Astrocyte of the spinal cord (primary cell): ENCODE data around the gene MIEN1.

Experiments
- DNase-seq: peaks from one replicate; pipeline ENCODE4 v3.0.0; 2011; ENCODE audit warnings: low read depth, low spot score
- H3K4me3 ChIP-seq: 2 replicates; pipeline ENCODE4 v1.5.1; 2011; ENCODE audit warnings: low read depth, mild to moderate bottlenecking, low read length, moderate library complexity
- in situ Hi-C: cut with HindIII; loops from 2 replicates; pipeline ENCODE4 v1.10.0; 2017; ENCODE audit warnings: low sequenced_read_pairs
- TF ChIP-seq, protein P1 (sequence below): IDR thresholded peaks from 2 replicates; pipeline ENCODE4 v1.5.1; 2012; ENCODE audit warnings: low read depth, mild to moderate bottlenecking, low read length, inconsistent platforms

The MIEN1 gene

DNA sequence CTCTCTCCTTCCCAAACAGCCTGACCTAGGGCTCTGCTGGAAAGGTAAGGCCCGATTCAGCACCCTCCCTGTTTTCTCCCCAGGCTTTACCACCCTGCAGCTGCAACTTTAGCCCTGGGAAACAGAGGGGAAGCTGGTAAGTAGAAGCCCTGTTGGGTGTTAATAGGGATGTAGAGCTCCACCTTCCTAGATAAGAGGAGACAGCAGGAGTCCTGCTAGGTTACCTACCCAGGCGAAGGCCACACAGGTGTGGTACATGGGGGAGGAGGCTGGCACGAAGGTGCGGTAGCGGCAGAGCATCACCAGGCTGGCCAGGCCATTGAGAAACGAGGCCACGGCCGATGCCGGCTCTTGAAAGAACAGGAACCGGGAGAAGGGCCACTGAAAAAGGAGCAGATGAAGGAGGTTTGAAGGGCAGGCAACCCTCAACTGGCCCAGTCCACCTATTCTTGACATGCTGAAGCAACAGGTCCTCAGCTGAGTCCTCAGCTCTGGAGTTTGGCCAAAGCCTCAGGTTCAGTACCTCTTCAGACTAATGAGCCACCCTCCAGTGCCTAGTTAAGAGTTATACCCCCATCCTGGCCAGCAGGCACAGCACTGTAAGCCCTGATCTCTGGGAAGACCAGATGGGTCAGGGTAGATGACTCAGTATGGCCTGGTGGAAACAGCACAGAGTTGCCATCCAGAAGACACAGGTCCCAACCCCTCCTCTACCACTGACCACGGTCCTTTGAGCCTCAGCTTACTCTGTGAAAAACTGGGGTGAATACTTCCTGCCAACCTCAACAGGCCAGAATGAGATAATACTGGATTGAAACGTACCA is 45.8 kb downstream of the MIEN1 start:
- in situ Hi-C loops: no loop called here
- no peak for DNase-seq
- TF ChIP-seq, protein P1, sequence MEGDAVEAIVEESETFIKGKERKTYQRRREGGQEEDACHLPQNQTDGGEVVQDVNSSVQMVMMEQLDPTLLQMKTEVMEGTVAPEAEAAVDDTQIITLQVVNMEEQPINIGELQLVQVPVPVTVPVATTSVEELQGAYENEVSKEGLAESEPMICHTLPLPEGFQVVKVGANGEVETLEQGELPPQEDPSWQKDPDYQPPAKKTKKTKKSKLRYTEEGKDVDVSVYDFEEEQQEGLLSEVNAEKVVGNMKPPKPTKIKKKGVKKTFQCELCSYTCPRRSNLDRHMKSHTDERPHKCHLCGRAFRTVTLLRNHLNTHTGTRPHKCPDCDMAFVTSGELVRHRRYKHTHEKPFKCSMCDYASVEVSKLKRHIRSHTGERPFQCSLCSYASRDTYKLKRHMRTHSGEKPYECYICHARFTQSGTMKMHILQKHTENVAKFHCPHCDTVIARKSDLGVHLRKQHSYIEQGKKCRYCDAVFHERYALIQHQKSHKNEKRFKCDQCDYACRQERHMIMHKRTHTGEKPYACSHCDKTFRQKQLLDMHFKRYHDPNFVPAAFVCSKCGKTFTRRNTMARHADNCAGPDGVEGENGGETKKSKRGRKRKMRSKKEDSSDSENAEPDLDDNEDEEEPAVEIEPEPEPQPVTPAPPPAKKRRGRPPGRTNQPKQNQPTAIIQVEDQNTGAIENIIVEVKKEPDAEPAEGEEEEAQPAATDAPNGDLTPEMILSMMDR: no peak
- no peak overlapping the region for H3K4me3 ChIP-seq

DNA sequence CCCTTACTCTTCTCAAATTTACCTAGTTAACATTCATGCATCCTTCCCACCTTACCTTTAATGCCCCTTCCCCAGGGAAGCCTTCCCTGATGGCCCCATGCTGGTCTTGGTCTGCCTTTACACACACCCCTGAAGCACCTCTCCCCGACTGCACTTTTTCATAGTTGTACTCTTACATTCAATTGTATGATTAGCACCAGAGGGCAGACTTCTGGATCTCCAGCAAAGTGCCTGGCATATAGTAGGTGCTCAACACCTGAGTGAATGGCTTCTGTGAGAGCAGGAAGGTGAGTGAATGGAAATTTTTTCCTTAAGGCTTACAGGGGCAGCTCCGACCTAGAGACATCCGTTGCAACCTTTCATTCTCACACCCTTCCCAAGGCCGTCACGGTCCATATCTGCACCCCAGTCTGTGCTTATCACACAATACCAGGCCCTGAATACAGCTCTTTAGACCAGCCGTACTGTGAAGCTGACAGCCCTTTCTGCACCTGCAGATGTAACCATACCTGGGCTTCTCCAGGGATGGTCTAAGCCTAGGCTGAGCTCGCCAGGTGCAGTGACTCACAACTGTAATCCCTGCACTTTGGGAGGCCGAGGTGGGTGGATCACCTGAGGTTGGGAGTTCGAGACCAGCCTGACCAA is 46.9 kb downstream of the MIEN1 start:
- no peak for DNase-seq
- TF ChIP-seq, protein P1: no peak
- in situ Hi-C loops: no loop called here

DNA sequence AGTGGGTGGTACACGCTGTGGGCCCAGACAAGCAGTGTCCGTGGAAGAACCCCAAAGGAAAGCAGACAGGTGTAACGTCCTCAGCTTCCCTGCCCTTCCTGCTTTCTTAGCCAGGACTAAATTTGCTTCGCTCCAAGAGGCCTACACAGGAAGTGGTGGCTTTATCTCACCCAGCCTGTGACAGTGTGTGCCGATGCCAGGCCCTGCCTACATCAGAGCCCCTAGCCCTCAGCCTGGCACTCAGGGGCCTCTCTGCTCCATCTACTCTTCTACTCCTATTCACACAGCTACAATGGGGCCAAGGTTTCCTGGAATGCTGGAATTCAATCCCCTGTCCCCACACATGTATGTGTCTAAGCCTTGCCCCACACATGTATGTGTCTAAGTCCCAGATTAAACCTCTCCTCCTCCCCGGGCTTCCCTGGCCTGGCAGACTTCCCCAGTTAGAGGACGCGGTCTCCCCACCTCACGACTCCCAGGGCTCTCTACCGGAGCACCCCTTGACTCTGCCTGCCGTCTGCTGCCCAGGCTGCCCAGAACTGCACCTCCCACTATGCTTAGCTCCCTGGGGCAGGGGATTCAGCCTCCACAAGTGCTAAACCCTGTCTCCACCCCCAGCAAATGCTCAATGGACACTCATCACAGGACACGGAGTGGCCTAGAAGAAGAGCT is 50.7 kb downstream of the MIEN1 start:
- TF ChIP-seq, protein P1: no peak
- in situ Hi-C loops: no loop called here
- no peak overlapping the region for H3K4me3 ChIP-seq
- DNase-seq: no peak

More for the DNA sequence above, 46.9 kb downstream of the MIEN1 start:
- H3K4me3 ChIP-seq: no peak overlapping the region
